Activated naive CD4-positive, alpha-beta T cell treated with anti-CD3 and anti-CD28 coated beads, Interleukin-2, amount 10 ng/mL, durations not matched to agents 7 days and 5 days (primary cell): Measurements from ENCODE around the gene WASHC2C.
A peak's percentile ranks its signal among the peaks of the same experiment; 100 is the strongest.
"Not testable (repeated sequence)": the region's sequence is repeated elsewhere in the genome, so short reads cannot be mapped to it uniquely, and the experiment has no call there.

Experiments used
- CTCF ChIA-PET: fragments of 350-600 bp; sonication (Branson Sonifier 250); formaldehyde crosslinking; loops from one replicate; lab custom pipeline; 2021; ENCODE audit warnings: antibody characterized with exemption; lab: Charles Lee
- DNase-seq: peaks from one replicate; pipeline ENCODE4 v3.0.0-alpha.2; 2020
- H3K27ac Mint-ChIP-seq: one replicate; pipeline ENCODE4 v1.8.0; 2021; ENCODE audit warnings: mild to moderate bottlenecking, moderate library complexity, mixed read lengths
- H3K27me3 Mint-ChIP-seq: one replicate; pipeline ENCODE4 v1.8.0; 2021; ENCODE audit warnings: mild to moderate bottlenecking, mixed read lengths
- H3K36me3 Mint-ChIP-seq: one replicate; pipeline ENCODE4 v1.8.0; 2021; ENCODE audit warnings: mixed read lengths
- H3K4me1 Mint-ChIP-seq: one replicate; pipeline ENCODE4 v1.8.0; 2021; ENCODE audit warnings: mixed read lengths
- H3K4me3 Mint-ChIP-seq: one replicate; pipeline ENCODE4 v1.8.0; 2021; ENCODE audit warnings: mild to moderate bottlenecking, moderate library complexity, mixed read lengths
- H3K9me3 Mint-ChIP-seq: one replicate; pipeline ENCODE4 v1.8.0; 2021; ENCODE audit warnings: mixed read lengths

Gene WASHC2C, protein sequence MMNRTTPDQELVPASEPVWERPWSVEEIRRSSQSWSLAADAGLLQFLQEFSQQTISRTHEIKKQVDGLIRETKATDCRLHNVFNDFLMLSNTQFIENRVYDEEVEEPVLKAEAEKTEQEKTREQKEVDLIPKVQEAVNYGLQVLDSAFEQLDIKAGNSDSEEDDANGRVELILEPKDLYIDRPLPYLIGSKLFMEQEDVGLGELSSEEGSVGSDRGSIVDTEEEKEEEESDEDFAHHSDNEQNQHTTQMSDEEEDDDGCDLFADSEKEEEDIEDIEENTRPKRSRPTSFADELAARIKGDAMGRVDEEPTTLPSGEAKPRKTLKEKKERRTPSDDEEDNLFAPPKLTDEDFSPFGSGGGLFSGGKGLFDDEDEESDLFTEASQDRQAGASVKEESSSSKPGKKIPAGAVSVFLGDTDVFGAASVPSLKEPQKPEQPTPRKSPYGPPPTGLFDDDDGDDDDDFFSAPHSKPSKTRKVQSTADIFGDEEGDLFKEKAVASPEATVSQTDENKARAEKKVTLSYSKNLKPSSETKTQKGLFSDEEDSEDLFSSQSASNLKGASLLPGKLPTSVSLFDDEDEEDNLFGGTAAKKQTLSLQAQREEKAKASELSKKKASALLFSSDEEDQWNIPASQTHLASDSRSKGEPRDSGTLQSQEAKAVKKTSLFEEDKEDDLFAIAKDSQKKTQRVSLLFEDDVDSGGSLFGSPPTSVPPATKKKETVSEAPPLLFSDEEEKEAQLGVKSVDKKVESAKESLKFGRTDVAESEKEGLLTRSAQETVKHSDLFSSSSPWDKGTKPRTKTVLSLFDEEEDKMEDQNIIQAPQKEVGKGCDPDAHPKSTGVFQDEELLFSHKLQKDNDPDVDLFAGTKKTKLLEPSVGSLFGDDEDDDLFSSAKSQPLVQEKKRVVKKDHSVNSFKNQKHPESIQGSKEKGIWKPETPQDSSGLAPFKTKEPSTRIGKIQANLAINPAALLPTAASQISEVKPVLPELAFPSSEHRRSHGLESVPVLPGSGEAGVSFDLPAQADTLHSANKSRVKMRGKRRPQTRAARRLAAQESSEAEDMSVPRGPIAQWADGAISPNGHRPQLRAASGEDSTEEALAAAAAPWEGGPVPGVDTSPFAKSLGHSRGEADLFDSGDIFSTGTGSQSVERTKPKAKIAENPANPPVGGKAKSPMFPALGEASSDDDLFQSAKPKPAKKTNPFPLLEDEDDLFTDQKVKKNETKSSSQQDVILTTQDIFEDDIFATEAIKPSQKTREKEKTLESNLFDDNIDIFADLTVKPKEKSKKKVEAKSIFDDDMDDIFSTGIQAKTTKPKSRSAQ (N-terminal part only)

DNA sequence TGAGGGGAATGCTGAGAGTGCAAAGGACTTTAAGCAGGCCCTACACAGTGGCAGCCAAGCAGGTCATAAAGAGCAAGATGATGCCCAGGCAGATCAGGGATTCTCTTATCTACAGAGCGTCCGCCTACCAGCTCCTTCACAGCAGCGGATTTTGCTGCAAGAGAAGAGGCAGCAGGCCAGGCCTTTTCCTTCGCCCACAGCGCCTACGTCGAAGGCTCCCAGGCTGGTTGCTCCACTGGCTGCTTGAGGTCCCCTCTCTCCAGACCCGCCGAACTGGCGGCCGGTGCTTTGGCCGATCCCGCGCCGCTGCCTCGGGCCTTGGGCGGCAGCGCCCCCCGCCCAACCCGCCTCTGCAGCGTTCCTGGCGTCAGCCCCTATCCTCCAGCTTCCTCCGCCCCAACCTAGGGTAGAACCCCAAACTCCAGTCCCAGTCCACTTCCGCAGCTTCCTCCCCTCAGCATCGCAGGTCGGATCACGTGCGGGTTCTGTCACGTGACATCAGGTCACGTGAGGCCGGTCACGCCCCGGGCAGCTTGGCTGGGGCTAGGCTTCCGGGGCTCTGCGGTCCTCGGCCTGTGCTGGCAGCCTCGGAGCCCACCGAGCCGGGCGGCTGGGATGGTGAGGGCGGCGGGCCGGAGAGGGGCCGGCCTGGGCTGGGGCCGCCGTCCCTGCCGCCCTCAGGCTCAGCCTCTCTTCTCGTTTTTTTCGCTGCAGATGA is at the start of gene WASHC2C:
Gene WASHC2C (plus strand): TSS at position 564 of the 718 bp plus-strand sequence. CDS start 52 bp downstream, at position 616.
- Mint-ChIP-seq H3K27ac (peak within 1 kb of the TSS; percentile 86), H3K4me3 (peak within 1 kb of the TSS; percentile 76), H3K4me1 (peaks cover 12% of the 10 kb centered on the region)
- H3K36me3 Mint-ChIP-seq, H3K9me3 Mint-ChIP-seq, H3K27me3 Mint-ChIP-seq, CTCF ChIA-PET: not testable (repeated sequence)
- peak; percentile 96 for DNase-seq

DNA sequence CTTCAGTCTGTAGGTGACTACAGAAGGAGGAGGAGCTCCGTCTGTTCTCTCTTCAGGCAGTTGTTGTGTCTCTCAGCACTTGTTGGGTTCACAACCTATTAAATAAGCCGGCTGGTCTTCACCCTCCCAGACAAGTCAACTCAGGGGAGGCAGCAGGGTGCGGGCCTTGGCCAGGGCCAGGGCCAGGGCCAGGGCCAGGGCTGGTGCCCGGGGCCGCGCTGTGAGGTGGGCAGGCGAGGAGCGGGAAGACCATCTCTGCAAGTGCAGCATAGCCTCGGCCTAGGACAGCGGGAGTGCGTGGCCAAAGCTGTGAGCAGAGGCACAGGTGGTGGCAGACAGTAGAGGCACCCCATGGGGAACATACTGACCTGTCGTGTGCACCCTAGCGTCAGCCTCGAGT is 48.6 kb upstream of the WASHC2C start:
- peaks cover 12% of the 10 kb centered on the region for H3K27me3 Mint-ChIP-seq

DNA sequence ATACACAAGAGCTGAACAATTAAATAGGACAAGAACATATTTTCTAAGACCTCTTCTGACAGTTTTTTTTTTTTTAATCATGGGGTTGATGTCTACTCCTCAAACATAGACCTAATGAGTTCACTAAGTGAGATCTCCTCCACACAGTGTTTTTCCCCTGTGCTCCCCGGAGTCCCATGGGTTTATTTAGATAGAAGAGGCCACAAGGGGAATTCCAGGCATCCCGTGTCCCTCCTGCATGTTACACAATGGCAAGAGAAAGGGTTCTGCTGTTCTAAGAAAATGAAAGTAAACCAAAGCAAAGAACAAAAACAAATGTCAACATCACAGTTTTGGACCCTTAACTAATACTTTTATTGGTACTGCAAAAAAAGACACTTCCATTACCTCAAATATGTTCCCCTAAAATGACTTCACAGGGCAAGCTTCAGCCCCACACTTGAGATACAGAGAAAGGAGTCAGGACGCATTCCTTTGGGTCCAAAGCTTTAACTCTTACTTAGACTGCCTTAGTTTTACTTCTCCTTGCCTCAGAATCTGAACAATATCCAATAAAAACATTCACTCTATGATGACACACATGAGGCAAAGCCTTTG is 16.8 kb upstream of the WASHC2C start:
- H3K9me3 Mint-ChIP-seq, DNase-seq, H3K4me3 Mint-ChIP-seq, H3K27me3 Mint-ChIP-seq, H3K4me1 Mint-ChIP-seq, H3K36me3 Mint-ChIP-seq, CTCF ChIA-PET, H3K27ac Mint-ChIP-seq: not testable (repeated sequence)

More for the DNA sequence above, 48.6 kb upstream of the WASHC2C start:
- H3K36me3 Mint-ChIP-seq, DNase-seq, CTCF ChIA-PET, H3K4me3 Mint-ChIP-seq, H3K27ac Mint-ChIP-seq, H3K9me3 Mint-ChIP-seq, H3K4me1 Mint-ChIP-seq: not testable (repeated sequence)

DNA sequence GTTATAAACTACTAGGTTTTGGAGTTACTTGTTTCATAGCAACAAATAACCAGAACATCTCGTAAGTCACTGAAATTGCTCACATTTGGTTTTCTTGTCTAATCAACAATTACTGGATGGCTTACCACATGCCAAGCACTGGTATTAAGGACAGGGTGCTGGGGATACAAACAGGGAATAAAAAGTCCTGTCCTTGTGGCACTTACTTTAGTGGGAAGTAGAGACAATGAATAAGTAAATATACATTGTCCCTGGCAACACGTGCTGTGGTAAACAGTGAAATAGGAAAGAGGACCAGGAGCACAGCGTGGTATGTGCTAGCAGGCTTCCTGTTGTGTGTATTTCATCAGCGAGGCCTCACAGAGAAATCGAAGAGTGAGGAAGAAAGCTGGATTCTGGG is 15.8 kb upstream of the WASHC2C start:
- H3K9me3 Mint-ChIP-seq, H3K27me3 Mint-ChIP-seq, DNase-seq, H3K36me3 Mint-ChIP-seq, H3K27ac Mint-ChIP-seq, H3K4me1 Mint-ChIP-seq, H3K4me3 Mint-ChIP-seq, CTCF ChIA-PET: not testable (repeated sequence)

DNA sequence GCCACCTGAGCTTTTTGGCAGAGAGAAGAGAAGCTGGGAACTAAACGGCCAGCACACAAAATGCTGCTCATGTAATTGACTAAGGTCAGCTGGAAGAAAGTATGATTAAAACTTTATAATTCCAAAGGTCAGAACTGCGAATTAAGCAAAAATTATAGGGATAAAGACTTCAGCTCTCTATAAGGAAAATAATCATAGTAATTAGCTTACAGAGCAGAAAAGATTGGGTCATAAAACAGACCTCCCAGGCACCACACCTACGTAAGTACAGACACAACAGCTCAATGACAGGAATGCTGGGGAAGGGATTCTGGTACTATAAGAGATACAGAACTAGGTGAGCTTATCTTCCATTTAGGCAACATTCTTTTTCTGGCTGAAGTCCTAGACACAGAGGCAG is 10.0 kb upstream of the WASHC2C start:
- H3K9me3 Mint-ChIP-seq, H3K4me3 Mint-ChIP-seq, DNase-seq, H3K4me1 Mint-ChIP-seq, CTCF ChIA-PET, H3K36me3 Mint-ChIP-seq, H3K27ac Mint-ChIP-seq, H3K27me3 Mint-ChIP-seq: not testable (repeated sequence)

DNA sequence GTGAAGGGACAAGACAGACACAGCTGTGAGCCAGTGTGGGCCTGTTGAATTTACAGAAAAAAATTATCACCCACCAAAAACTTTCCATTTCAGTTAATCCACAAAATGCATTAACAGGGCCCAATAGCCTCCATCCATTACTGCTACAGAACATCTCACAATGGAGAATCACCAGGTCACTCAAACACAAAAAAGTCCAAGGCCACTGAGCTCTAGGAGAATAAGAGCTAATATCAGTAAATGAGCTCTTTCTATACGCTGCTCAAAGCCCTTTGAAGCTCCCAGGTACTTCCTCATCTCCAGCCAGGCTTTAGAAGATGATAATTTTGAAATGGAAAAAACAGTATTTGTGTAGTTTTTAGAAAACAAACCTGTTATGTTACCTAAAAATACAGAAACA is 9.4 kb upstream of the WASHC2C start:
- not testable (repeated sequence) for H3K27ac Mint-ChIP-seq, H3K4me3 Mint-ChIP-seq

DNA sequence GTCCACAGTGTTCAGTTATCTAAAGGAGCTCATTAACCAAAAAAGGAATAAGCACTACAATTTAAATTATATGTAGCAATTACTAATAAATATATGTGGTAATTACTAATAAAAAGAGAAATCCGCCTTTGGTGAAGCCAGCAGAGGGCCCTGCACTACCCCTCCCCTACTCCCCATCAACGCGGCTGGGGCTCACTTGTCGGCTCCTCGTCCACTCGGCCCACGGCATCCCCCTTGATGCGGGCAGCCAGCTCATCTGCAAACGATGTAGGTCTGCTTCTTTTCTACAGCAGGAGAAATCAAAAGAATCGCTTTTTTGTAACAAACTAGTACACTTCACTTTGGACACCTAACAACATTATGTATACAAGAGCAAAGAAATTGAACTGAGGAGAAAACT is 5.6 kb upstream of the WASHC2C start:
- DNase-seq, H3K4me1 Mint-ChIP-seq, CTCF ChIA-PET, H3K27ac Mint-ChIP-seq, H3K4me3 Mint-ChIP-seq, H3K36me3 Mint-ChIP-seq, H3K9me3 Mint-ChIP-seq, H3K27me3 Mint-ChIP-seq: not testable (repeated sequence)

More for the DNA sequence above, 9.4 kb upstream of the WASHC2C start:
- not testable (repeated sequence) for H3K27me3 Mint-ChIP-seq, H3K9me3 Mint-ChIP-seq, H3K4me1 Mint-ChIP-seq, H3K36me3 Mint-ChIP-seq, DNase-seq
- CTCF ChIA-PET: interaction anchor here (0.6 kb wide), 1 partner anchor 253 kb away, joined by 3 read pairs; no protein-coding TSS in a partner anchor

DNA sequence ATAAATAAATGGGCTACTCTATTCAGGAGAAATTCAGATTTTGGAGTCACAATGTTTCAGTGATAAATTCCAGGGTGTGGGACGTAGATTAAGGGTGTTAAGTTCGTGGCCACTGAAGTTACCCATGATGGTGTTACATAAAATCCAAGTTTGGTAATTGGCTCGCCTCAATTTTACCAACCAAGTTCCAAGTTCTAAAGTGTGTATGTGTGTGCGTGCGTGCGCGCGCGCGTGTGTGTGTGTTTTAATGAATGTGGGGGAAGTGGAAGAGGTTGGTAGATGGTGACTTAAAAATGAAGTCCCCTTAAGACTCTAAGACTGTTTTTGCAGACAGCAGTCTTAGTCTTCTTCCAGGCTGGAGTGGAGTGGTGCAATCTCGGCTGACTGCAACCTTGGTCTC is 3.2 kb upstream of the WASHC2C start:
- H3K27ac Mint-ChIP-seq, DNase-seq, H3K9me3 Mint-ChIP-seq, H3K4me3 Mint-ChIP-seq, H3K4me1 Mint-ChIP-seq, CTCF ChIA-PET, H3K36me3 Mint-ChIP-seq, H3K27me3 Mint-ChIP-seq: not testable (repeated sequence)

DNA sequence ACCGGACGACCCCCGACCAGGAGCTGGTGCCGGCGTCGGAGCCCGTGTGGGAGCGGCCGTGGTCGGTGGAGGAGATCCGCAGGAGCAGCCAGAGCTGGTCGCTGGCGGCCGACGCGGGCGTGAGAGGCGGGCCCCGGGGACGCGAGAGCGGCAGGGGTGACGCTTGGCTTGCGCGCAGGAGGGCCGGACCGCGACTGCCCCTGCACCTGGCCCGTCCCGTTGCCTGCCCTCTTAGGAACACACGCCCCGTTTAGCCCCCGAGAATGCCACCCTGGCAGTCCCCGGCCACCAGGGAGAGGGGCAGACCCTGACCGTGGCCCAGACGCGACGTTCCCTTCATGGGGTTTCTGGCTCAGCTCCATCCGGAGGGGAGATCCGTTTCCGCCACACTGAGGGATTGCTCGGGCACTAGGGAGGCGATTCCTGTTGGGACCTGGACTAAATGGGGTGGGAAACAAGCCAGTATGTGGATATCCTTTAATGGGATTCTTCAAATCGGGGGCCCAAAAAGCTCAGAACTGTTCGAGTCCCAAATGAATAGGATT is 427 bp downstream of the WASHC2C start:
- H3K27me3 Mint-ChIP-seq, H3K36me3 Mint-ChIP-seq, H3K9me3 Mint-ChIP-seq, CTCF ChIA-PET: not testable (repeated sequence)
- Mint-ChIP-seq H3K4me1 (peaks cover 12% of the 10 kb centered on the region), H3K4me3 (peak overlapping the region; percentile 76), H3K27ac (peak overlapping the region; percentile 67)
- peak; percentile 24 for DNase-seq

DNA sequence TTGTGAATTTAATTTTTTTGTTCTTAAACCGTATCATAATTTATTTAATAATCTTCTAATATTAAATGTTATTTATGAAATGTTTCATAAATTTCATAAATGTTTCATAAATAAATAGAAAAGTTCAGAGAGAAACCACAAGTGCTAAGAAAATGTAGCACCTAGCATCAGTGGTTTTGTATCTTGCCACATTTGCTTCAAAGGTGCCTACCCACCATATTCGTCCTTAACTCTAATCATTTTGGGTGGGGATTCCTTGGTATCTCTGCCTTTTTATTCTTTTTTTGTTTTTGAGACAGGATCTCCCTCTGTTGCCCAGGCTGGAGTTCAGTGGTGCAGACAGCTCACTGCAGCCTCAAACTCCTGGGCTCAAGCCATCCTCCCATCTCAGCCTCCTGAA is 7.4 kb downstream of the WASHC2C start:
- H3K4me3 Mint-ChIP-seq, H3K36me3 Mint-ChIP-seq, H3K4me1 Mint-ChIP-seq, H3K27me3 Mint-ChIP-seq, H3K9me3 Mint-ChIP-seq, CTCF ChIA-PET, H3K27ac Mint-ChIP-seq, DNase-seq: not testable (repeated sequence)

DNA sequence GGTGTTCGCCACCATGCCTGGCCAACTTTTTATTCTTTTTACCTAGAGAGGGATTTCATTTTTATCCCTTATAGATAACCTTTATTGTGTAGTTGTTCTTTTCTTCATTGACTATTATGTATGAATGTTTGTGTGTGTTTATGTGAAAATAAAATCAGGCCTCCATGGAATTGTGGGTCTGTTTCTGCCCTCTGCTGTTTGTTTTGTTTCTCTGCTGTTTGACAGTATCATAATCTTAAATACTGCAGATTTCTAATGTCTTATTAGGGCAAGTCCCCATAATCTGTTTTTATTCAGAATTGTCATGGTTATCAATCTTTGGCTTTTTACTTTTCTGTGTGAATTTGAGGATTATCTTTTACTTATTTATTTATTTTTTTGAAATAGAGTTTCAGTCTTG is 7.8 kb downstream of the WASHC2C start:
- H3K27ac Mint-ChIP-seq, H3K4me1 Mint-ChIP-seq, DNase-seq, H3K9me3 Mint-ChIP-seq, H3K4me3 Mint-ChIP-seq, H3K27me3 Mint-ChIP-seq, H3K36me3 Mint-ChIP-seq, CTCF ChIA-PET: not testable (repeated sequence)

DNA sequence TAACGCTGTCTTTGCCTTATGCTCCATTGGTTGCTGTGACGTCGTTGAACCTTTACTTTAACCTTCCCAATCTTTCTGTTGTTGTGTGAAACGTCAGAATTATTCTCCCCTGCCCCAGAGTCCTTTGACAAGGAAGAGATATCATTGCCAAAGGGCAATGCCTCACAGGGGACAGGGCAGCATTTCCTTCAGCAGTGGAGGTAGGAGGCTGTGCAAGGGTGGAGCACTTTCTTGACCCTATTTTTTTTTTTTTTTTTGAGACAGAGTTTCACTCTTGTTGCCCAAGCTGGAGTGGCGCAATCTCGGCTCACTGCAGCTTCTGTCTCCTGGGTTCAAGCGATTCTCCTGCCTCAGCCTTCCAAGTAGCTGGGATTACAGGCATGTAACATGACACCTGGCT is 14.5 kb downstream of the WASHC2C start:
- H3K36me3 Mint-ChIP-seq, H3K27ac Mint-ChIP-seq, H3K27me3 Mint-ChIP-seq, CTCF ChIA-PET, H3K9me3 Mint-ChIP-seq, H3K4me1 Mint-ChIP-seq, H3K4me3 Mint-ChIP-seq, DNase-seq: not testable (repeated sequence)

DNA sequence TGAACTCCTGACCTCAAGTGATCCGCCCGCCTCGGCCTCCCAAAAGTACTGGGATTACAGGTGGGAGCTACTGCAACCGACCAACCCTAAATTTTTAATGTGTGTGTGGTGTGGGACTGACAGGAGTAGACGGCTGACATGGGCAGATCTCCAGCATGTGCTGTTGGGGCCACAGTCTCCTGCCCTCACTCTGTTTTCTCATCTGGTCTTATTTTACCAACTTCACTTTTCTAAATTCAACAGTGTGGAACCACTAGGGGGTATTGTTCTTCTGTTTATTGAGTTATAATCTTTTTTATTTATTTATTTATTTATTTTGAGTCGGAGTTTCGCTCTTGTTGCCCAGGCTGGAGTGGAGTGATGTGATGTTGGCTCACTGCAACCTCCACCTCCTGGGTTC is 14.9 kb downstream of the WASHC2C start:
- CTCF ChIA-PET, H3K4me3 Mint-ChIP-seq: not testable (repeated sequence)

More for the DNA sequence above, 14.9 kb downstream of the WASHC2C start:
- not testable (repeated sequence) for DNase-seq, H3K9me3 Mint-ChIP-seq, H3K36me3 Mint-ChIP-seq, H3K4me1 Mint-ChIP-seq, H3K27ac Mint-ChIP-seq, H3K27me3 Mint-ChIP-seq
